ENCODE results near the gene LMTK2. TPM values are rescaled to one million over a fixed set of nuclear protein-coding genes. Genes with fewer than 3 reads are reported as not detected.
A peak's percentile ranks its signal among the peaks of the same experiment; 100 is the strongest.

LMTK2 gene
- total RNA-seq, 2 experiments from 2014 or later = 11.4 to 13.1 TPM

DNA sequence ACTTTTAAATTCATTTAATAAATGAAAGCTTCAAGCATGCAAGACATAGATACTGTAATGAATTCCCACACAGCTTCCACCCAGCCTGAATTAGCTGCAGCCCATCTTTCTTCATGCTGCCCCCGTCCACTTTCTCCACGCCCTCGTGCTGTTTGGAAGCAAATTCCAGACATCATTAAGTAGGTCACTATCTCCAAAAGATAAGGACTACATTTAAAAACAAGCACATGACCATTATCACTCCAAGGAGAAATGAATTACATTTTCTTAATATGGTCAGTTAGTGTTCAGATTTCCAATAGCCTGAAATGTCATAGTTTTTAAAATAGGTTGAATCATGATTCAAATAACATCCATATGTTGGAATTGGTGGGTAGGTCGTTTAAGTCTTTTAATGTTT is 24.3 kb downstream of the LMTK2 start:
- Mint-ChIP-seq H3K27ac (no peak overlapping the region), H3K9me3 (no peaks in the 10 kb centered on the region), H3K4me1 (ENCODE audit: low read depth) (peaks cover 52% of the 10 kb centered on the region), H3K27me3 (ENCODE audit: low read depth) (no peaks in the 10 kb centered on the region), H3K36me3 (ENCODE audit: low read depth) (no peaks in the 10 kb centered on the region), H3K4me3 (no peak overlapping the region)
- intact Hi-C loops (cut with micrococcal nuclease) = loop anchor here (1.0 to 5.0 kb wide), 3 partner anchors 35 to 259 kb away; partner anchors contain the start of gene ASNS
- CTCF ChIA-PET = interaction anchor here (1.1 to 2.5 kb wide), 6 partner anchors 11 to 110 kb away, joined by 3 to 11 read pairs (median 3); partner anchors contain the start of gene LMTK2
- DNase-seq = no peak

DNA sequence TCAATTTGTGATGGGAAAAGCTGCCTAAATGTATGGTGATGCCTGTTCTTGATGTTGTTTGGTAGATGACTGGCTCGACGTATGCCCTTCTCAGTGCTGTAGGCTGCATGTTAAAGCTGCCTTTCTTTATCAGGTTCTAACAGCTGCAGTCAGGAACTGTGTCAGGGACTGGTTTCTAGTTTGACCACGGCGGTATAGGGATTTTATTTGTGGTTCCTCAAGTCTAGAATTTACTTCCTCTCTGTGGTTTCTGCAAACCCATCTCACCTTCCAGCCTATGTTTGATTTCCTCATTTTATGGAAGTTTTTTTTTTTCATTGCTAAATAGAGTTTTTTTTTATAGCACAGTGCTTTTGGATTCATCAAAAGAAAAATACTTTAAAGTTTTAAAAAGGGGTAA is 26.5 kb downstream of the LMTK2 start:
- Mint-ChIP-seq H3K27ac (no peak overlapping the region), H3K4me3 (no peak overlapping the region), H3K27me3 (ENCODE audit: low read depth) (no peaks in the 10 kb centered on the region), H3K36me3 (ENCODE audit: low read depth) (peaks cover 6% of the 10 kb centered on the region), H3K4me1 (ENCODE audit: low read depth) (peaks cover 48% of the 10 kb centered on the region), H3K9me3 (no peaks in the 10 kb centered on the region)
- DNase-seq = peak; percentile 41
- intact Hi-C loops (cut with micrococcal nuclease) = loop anchor here (1.0 to 5.0 kb wide), 3 partner anchors 69 to 1812 kb away; partner anchors contain the start of gene ASNS
- CTCF ChIA-PET = interaction anchor here (0.6 to 2.1 kb wide), 4 partner anchors 27 to 522 kb away, joined by 4 to 13 read pairs (median 6); no protein-coding TSS in a partner anchor

- DNase-seq = no peak
- intact Hi-C loops (cut with micrococcal nuclease) = loop anchor here (1.0 to 5.0 kb wide), 3 partner anchors 69 to 1813 kb away; partner anchors contain the start of gene ASNS
- Mint-ChIP-seq H3K36me3 (ENCODE audit: low read depth) (peaks cover 7% of the 10 kb centered on the region), H3K27me3 (ENCODE audit: low read depth) (no peaks in the 10 kb centered on the region), H3K4me3 (no peak overlapping the region), H3K9me3 (no peaks in the 10 kb centered on the region), H3K27ac (no peak overlapping the region), H3K4me1 (ENCODE audit: low read depth) (peaks cover 48% of the 10 kb centered on the region)
- CTCF ChIA-PET = interaction anchor here (0.5 to 2.1 kb wide), 4 partner anchors 28 to 114 kb away, joined by 5 to 13 read pairs (median 6); no protein-coding TSS in a partner anchor
Measured at GRCh38 chr7:98133621-98134303, 27.1 kb downstream of the LMTK2 start.

- Mint-ChIP-seq H3K4me1 (ENCODE audit: low read depth) (peaks cover 45% of the 10 kb centered on the region), H3K9me3 (no peaks in the 10 kb centered on the region), H3K36me3 (ENCODE audit: low read depth) (peaks cover 7% of the 10 kb centered on the region), H3K27ac (no peak overlapping the region), H3K4me3 (no peak overlapping the region), H3K27me3 (ENCODE audit: low read depth) (no peaks in the 10 kb centered on the region)
- CTCF ChIA-PET = interaction anchor here (0.5 to 2.1 kb wide), 7 partner anchors 10 to 115 kb away, joined by 4 to 13 read pairs (median 5); no protein-coding TSS in a partner anchor
- intact Hi-C loops (cut with micrococcal nuclease) = loop anchor here (5.0 kb wide), 1 partner anchor 262 kb away; the partner anchor contains the start of gene ASNS
- DNase-seq = no peak
Measured at GRCh38 chr7:98134420-98135228, 28.0 kb downstream of the LMTK2 start.

- H3K4me3 Mint-ChIP-seq = no peak overlapping the region
- peaks cover 8% of the 10 kb centered on the region for H3K36me3 Mint-ChIP-seq (ENCODE audit: low read depth)
- peaks cover 33% of the 10 kb centered on the region for H3K4me1 Mint-ChIP-seq (ENCODE audit: low read depth)
- no peaks in the 10 kb centered on the region for H3K27me3 Mint-ChIP-seq (ENCODE audit: low read depth)
- intact Hi-C loops (cut with micrococcal nuclease) = no loop called here
- CTCF ChIA-PET = interaction anchor here (0.6 kb wide), 1 partner anchor 30 kb away, joined by 3 read pairs; no protein-coding TSS in a partner anchor
- no peak for DNase-seq
- no peak overlapping the region for H3K27ac Mint-ChIP-seq
- no peaks in the 10 kb centered on the region for H3K9me3 Mint-ChIP-seq
Measured at GRCh38 chr7:98135984-98136383, 29.3 kb downstream of the LMTK2 start.

DNA sequence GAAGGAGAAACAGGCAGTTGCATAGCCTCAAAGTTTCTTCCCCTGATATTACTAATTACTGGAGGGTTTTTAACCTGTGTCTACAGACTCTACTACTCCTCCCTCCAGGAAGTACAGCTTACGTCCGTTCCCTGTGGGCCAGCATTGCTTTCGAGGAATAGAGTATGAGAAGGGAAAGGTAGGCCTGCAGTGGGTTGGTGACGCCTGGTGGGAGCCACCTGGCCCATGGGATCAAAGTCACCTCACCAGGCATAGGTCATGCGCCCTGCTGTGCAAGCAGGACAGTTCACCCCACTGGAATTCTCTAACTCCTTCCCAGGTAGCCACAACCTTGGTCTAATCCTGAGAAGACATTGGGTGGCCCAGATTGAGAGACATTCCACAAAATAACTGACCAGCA is 29.8 kb downstream of the LMTK2 start:
- Mint-ChIP-seq H3K9me3 (no peaks in the 10 kb centered on the region), H3K36me3 (ENCODE audit: low read depth) (peaks cover 12% of the 10 kb centered on the region), H3K27me3 (ENCODE audit: low read depth) (no peaks in the 10 kb centered on the region), H3K27ac (no peak overlapping the region), H3K4me1 (ENCODE audit: low read depth) (peaks cover 29% of the 10 kb centered on the region), H3K4me3 (no peak overlapping the region)
- intact Hi-C loops (cut with micrococcal nuclease) = no loop called here
- no peak for DNase-seq
- CTCF ChIA-PET = interaction anchor here (0.6 to 1.1 kb wide), 2 partner anchors 30 to 32 kb away, joined by 3 read pairs; no protein-coding TSS in a partner anchor

DNA sequence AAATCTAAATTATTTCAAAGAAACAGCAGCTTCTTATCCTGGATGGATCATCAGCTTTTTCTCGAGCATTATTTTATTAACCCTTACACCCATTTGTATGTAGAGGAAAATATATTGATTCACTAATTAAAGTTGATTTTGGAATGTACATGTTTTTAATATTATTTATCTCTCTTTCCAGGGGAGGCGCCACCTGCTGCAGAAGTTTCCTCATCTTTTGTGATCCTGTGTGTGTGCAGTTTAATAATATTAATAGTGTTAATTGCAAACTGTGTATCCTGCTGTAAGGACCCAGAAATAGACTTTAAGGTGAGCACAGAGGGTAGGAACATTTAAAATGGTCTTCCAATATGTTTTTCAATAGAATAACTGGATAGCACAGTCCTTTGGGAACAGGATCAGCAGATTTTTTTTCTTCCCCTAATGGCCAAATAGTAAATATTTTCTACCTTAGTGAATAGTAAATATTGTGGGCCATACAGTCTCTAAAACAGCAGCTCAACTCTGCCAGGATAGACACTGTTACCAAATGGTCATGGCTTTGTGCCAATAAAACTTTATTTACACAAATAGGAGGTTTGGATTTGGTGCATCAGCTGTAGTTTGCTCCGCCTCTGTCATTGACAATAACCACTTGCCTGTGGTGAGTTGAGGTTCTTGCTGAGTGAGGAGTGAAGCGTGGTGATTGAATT is 30.6 kb downstream of the LMTK2 start:
- Mint-ChIP-seq H3K4me3 (no peak overlapping the region), H3K27me3 (ENCODE audit: low read depth) (no peaks in the 10 kb centered on the region), H3K9me3 (no peaks in the 10 kb centered on the region), H3K36me3 (ENCODE audit: low read depth) (peaks cover 16% of the 10 kb centered on the region), H3K4me1 (ENCODE audit: low read depth) (peaks cover 20% of the 10 kb centered on the region), H3K27ac (no peak overlapping the region)
- intact Hi-C loops (cut with micrococcal nuclease) = no loop called here
- no peak for DNase-seq
- CTCF ChIA-PET = interaction anchor here (1.1 to 1.2 kb wide), 2 partner anchors 31 to 32 kb away, joined by 3 to 7 read pairs; partner anchors contain the start of gene LMTK2

DNA sequence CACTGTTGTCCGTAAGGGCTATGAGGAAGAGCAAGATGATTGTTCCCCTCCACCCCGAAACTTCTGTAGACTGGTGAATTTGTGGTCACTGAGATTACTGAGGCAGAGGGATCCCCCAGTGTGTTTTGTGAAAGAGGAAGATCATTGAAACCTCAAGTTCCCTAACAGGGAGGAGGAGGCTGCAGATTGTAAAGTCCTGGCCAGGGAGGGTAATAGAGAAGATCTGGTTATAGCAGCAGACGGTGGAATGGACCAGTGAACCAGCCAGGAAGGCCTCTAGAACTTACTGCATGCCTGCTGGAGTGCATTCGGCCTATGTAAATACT is 31.1 kb downstream of the LMTK2 start:
- H3K36me3 Mint-ChIP-seq (ENCODE audit: low read depth) = peaks cover 17% of the 10 kb centered on the region
- H3K27me3 Mint-ChIP-seq (ENCODE audit: low read depth) = no peaks in the 10 kb centered on the region
- DNase-seq = no peak
- intact Hi-C loops (cut with micrococcal nuclease) = no loop called here
- H3K27ac Mint-ChIP-seq = no peak overlapping the region
- H3K9me3 Mint-ChIP-seq = no peaks in the 10 kb centered on the region
- H3K4me3 Mint-ChIP-seq = no peak overlapping the region
- CTCF ChIA-PET = interaction anchor here (1.2 kb wide), 1 partner anchor 32 kb away, joined by 7 read pairs; the partner anchor contains the start of gene LMTK2
- H3K4me1 Mint-ChIP-seq (ENCODE audit: low read depth) = peaks cover 15% of the 10 kb centered on the region

GRCh38 chr7:98138672-98139071 is 32.0 kb downstream of the LMTK2 start:
- CTCF ChIA-PET = no interaction called here
- Mint-ChIP-seq H3K27ac (no peak overlapping the region), H3K36me3 (ENCODE audit: low read depth) (peaks cover 25% of the 10 kb centered on the region), H3K27me3 (ENCODE audit: low read depth) (no peaks in the 10 kb centered on the region), H3K4me1 (ENCODE audit: low read depth) (peaks cover 6% of the 10 kb centered on the region), H3K4me3 (no peak overlapping the region), H3K9me3 (no peaks in the 10 kb centered on the region)
- no peak for DNase-seq
- intact Hi-C loops (cut with micrococcal nuclease) = no loop called here

GRCh38 chr7:98142658-98143057 is 36.0 kb downstream of the LMTK2 start:
- Mint-ChIP-seq H3K27ac (no peak overlapping the region), H3K36me3 (ENCODE audit: low read depth) (peaks cover 40% of the 10 kb centered on the region), H3K27me3 (ENCODE audit: low read depth) (no peaks in the 10 kb centered on the region), H3K9me3 (peaks cover 6% of the 10 kb centered on the region), H3K4me1 (ENCODE audit: low read depth) (no peaks in the 10 kb centered on the region), H3K4me3 (no peak overlapping the region)
- intact Hi-C loops (cut with micrococcal nuclease) = no loop called here
- DNase-seq = no peak
- CTCF ChIA-PET = interaction anchor here (0.5 to 1.5 kb wide), 3 partner anchors 26 to 129 kb away, joined by 3 to 6 read pairs (median 3); no protein-coding TSS in a partner anchor

GRCh38 chr7:98148607-98149006 is 41.9 kb downstream of the LMTK2 start:
- CTCF ChIA-PET = interaction anchor here (2.5 kb wide), 1 partner anchor 127 kb away, joined by 6 read pairs; no protein-coding TSS in a partner anchor
- Mint-ChIP-seq H3K9me3 (peaks cover 6% of the 10 kb centered on the region), H3K27ac (no peak overlapping the region), H3K36me3 (ENCODE audit: low read depth) (peaks cover 30% of the 10 kb centered on the region), H3K4me3 (no peak overlapping the region), H3K4me1 (ENCODE audit: low read depth) (no peaks in the 10 kb centered on the region), H3K27me3 (ENCODE audit: low read depth) (no peaks in the 10 kb centered on the region)
- intact Hi-C loops (cut with micrococcal nuclease) = no loop called here
- no peak for DNase-seq
